Medulla oblongata (tissue), 1 donor: ENCODE results near the gene GPD1L.

Experiments
- DNase-seq: peaks from one replicate; pipeline ENCODE4 v3.0.0-alpha.2; 2015; ENCODE audit errors: extremely low spot score

GPD1L gene

GRCh38 chr3:32136703-32137102 lies 30.3 kb downstream of the GPD1L start:
- peak; percentile 63 for DNase-seq

DNA sequence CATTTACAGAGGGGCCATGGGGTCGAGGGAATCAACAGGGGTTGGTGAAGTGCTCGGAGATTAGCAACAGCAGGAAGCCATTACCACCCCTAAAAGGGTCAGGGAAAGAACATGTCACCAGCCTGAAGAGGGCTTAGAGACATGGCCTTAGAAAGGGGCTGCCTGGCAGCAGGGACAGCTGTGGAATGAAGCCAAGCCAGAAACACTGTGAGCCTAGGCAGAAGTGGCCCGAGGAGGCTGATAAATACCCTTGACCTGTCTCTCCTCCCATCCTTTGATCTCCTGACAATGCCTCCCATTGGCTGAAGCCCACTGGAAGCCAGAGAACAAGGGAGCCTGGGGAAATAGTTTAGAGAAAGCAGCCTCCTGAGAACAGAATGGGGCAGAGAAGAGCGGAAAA lies 31.4 kb downstream of the GPD1L start:
- no peak for DNase-seq

- DNase-seq = no peak
Observed at GRCh38 chr3:32138545-32139104, 32.2 kb downstream of the GPD1L start.

- DNase-seq = no peak
Observed at GRCh38 chr3:32140943-32141342, 34.5 kb downstream of the GPD1L start.

- peak; percentile 89 for DNase-seq
Observed at GRCh38 chr3:32143849-32144757, 37.7 kb downstream of the GPD1L start.

GRCh38 chr3:32146746-32147211 lies 40.4 kb downstream of the GPD1L start:
- peak; percentile 89 for DNase-seq

GRCh38 chr3:32147509-32147908 lies 41.1 kb downstream of the GPD1L start:
- DNase-seq = no peak

DNA sequence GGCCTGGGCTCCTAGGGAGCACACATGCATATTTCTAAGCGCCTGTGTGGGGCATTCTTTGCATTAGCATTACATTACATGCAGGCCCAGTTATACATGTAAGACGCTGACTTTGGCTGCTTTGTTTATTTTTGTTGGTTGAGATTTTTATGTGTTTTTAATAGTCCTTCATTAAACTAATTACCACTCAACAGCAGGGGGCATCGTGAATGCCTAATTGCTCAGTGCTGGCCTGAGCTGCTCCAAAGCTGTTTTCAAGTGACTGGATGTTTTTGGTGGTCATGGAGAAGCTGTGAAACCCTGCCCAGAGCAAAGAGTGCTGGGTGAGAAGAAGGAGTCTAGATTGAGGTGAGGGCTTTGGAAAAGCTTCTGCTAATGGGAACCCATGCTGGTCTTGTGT lies 41.5 kb downstream of the GPD1L start:
- DNase-seq = peak; percentile 60

DNA sequence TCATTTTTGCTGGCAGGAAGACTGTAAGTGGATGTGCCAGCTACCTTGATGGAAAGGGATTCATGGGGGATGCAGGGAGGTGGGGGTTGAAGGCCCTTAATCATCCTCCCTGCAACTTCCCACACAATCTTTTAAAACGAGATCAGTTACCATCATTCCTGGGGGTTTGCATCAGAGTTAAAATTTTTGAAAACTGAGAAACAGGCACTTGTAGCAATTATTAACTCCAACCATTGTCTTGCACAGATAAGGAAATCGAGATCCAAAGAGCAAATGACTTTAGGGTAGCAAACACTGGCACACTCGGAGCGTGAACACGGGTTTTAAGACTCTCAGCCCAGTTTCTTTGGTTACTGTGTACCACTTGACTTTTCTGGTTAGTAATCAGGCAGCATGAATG lies 41.9 kb downstream of the GPD1L start:
- DNase-seq = no peak

DNA sequence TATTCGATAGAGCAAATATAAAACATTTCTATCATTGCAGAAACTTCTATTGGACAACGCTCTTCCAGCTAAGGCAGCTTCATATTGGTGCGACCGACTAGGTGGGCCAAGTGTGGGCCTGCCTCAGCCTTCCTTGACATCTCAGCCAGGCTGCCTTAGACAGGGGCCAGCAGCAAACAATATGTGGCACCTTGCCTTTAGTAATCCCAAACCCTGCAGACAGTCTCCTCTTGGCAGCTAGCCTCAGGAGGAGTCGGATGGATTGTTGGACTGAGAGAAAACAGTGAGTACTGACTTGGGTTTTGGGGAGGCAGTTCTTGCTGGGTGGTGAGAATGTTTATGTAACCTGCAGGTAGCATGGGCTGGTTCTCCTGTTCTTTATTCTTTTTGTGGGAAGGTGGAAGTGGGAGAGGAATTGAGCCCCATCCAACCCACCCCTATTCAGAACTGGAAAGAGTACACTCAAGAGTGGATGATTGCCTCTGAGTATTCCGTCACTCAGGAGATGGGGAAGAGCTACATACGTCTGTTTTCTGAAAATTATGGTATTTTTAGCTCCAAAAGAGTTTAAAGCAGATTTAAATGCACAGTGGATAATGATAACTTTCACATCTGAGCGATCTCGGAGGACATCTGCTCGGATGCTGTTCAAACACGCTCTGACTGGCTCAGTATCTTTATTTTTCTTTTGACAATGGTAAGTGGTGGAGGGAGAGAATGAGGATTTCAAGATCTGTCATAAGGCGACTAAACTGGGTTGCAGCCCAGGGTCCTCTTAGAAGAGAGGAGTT lies 47.2 kb downstream of the GPD1L start:
- DNase-seq = no peak

- no peak for DNase-seq
Observed at GRCh38 chr3:32154205-32154579, 47.8 kb downstream of the GPD1L start.

- DNase-seq = no peak
Observed at GRCh38 chr3:32155117-32155516, 48.7 kb downstream of the GPD1L start.

DNA sequence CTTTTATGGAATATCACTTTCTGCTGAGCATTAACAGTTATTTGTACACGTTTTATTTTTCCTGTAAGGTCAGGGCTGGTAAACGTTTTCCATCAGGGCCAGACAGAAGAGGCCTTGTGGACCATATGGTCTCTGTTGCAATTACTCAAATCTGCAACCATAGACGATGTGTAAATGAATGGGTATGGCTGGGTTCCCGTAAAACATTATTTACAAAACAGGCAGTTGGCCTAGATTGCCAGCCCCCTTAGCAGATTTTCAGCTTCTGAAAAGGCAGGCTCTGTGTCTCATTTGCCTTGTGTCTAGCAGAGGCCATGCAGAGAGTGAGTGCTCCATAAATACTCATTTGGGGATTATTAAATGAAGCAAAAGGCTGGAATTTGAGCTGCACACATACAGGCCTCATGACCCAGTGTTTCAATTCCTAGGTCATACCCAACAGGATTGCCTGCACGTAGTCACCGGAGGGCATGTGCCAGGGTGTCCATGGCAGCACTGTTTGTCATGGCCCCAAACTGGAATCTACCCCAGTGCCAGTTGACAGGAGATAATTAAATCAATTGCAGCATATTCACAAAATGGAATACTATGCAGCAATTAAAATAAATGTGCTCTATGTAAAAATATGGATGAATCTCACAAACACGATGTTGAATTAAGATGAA lies 51.3 kb downstream of the GPD1L start:
- no peak for DNase-seq

DNA sequence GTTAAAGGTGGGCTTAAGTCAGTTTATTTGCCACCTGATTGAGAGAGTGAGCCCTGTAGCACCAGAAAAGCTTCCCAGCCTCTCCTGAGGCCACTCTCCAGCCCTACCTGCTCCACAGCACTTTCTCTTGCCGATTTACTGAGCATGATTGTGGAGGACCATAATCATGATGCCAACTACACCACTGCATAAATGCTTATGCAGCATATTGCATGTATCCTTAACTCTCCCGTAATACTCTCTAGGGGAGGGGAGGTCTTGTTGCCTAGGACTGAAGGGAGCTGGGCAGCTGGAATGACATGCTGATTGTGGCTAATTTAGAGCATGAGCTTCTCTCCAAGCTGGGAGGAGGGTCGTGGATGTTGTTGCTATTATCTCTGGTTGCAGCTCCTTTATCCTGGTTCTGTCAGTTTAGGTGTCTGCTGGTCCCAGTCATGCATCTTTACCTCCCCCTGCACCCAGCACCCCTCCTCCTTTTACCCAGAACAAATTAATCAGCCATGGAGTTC lies 54.3 kb downstream of the GPD1L start:
- no peak for DNase-seq

GRCh38 chr3:32165442-32165841 lies 59.0 kb downstream of the GPD1L start:
- DNase-seq = no peak

DNA sequence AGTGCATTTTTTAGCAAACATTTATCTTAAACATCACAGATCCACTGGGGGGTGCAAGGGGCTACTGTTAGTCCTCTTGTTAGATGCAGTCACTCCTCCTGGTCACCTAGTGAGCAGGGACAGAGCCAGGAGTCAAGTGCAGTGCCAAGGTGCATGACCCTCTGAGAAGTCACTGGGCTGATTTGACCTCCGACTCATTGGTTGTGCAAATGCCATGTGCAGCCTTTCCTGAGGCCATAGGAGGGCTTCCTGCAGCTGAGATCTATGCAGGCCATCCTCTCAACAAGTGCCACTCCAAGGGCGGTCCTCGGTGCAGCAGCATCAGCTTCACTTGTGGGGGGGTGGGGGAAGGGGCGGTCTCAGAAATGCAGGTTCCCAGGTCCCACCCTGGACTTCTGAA lies 60.2 kb downstream of the GPD1L start:
- DNase-seq = no peak

DNA sequence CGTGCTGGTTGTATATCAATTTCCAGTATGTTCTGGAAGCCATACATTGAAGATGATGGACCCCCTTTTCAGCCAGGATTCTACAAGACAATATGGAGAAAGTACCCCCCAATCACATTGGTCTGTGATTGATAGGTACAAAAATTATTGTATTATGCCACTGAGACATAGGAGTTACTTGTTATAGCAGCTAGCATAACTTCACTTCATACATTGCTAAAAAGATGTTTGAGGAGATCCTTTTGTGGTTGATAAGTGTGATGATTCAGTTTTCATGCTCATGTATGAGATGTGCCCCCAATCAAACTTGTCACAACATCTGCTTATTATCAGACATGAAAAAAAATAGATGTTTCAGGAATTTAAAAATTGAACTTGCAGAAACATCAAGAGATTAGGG lies 66.0 kb downstream of the GPD1L start:
- no peak for DNase-seq

DNA sequence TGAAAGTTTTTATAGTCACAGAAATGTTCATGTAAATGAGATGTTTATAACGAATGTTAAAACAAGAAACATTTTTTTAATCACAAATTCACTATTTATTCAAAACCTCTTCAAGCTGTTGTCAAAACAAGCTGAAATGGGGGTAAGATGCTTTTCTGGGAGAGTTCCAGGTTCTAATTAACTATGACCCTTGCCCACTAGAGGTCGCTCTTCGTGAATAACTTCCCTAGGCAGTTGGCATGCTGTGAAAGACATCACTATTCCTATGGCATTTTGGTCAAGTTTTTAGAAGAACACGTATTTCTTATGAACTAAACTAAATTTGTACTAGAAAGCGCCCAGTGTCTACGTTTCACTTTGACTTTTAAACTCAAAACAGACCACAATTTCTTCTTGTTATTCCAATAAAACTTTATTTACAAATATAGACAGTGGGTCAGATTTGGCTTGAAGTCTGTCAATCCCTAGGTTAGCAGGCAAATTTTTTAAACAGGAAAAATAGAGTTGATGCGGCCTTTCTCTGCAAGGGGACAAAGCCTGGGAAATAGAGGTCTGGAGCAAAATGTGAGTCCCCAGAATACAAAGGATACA lies 69.3 kb downstream of the GPD1L start:
- DNase-seq = peak; percentile 41

DNA sequence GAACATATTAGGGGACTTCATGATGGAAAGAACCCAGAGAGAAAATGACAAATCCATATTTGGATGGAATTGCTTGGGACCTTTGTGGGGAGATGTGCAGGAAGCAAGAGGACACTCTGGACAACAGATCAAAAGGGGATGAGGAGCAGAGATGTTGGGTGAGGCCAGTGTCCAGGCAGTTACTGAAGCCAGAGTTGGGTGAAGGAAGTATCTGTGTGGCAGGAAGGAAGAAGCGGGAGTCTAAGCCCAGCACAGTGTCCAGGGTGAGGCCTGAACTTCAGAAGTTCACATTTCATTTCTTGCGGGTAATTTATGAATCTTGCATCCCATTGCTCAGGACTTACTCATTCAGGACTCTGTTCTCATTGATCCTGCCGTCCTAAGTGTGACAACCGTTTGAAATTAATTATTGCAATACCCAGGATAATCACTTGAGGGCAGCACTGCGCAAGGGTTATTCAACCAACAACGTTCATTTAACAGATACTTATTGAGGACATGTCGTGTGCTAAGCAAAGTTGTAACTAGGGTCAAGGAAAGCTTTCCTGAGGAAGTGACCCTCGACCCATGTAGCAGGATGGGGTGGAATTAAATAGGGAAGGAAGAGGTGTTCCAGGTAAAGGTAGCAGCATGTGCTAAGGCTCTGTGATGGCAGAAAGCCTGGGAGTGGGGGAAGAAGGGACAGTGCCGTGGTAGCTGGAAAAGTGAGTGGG lies 70.7 kb downstream of the GPD1L start:
- DNase-seq = no peak

GRCh38 chr3:32177702-32178198 lies 71.3 kb downstream of the GPD1L start:
- DNase-seq = peak; percentile 50
